Heart left ventricle (tissue), 16 donors: ENCODE results near the gene ABCA6. TPM values are rescaled to one million over a fixed set of nuclear protein-coding genes. Genes with fewer than 3 reads are reported as not detected.
A peak's percentile ranks its signal among the peaks of the same experiment; 100 is the strongest.

ENCODE experiments used
- ATAC-seq, 4 donors: fragments of 200-7000 bp; cut with Tn5 transposase; one replicate each; pipeline ENCODE4 v1.9.1; 2020 to 2022; ENCODE audit warnings: moderate library complexity in 4 of 4, mild to moderate bottlenecking in 3 of 4, moderate number of reproducible peaks in 1 of 4
- DNase-seq, 5 donors: peaks; one replicate each; pipeline ENCODE4 v3.0.0-alpha.2; 2020
- H3K27ac ChIP-seq, 12 donors: fragments of 200-600 bp; sonication (generic) in 4 of 12; one replicate each; pipeline versions ENCODE4 v1.5.0 to v1.8.0; 2016 to 2022; ENCODE audit warnings: mild to moderate bottlenecking in 2 of 12
- H3K27me3 ChIP-seq, 9 donors: fragments of 200-600 bp; sonication (generic) in 2 of 9; one replicate each; pipeline versions ENCODE4 v1.5.1 to v1.8.0; 2016 to 2022; ENCODE audit warnings: mild to moderate bottlenecking in 3 of 9
- H3K36me3 ChIP-seq, 9 donors: fragments of 200-600 bp; sonication (generic) in 2 of 9; one replicate each; pipeline versions ENCODE4 v1.5.0 to v1.8.0; 2018 to 2022; ENCODE audit warnings: mild to moderate bottlenecking in 2 of 9
- H3K4me1 ChIP-seq, 12 donors: fragments of 200-600 bp; sonication (generic) in 4 of 12; one replicate each; pipeline versions ENCODE4 v1.5.0 to v1.8.0; 2016 to 2022; ENCODE audit warnings: mild to moderate bottlenecking in 3 of 12
- H3K4me3 ChIP-seq, 12 donors: fragments of 200-600 bp; sonication (generic) in 4 of 12; one replicate each; pipeline versions ENCODE4 v1.5.0 to v1.8.0; 2017 to 2022; ENCODE audit warnings: mild to moderate bottlenecking in 9 of 12, moderate library complexity in 4 of 12
- H3K9me3 ChIP-seq, 12 donors: fragments of 200-600 bp; sonication (generic) in 4 of 12; one replicate each; pipeline versions ENCODE4 v1.5.0 to v1.8.0; 2016 to 2022; ENCODE audit warnings: mild to moderate bottlenecking in 1 of 12
- POLR2A ChIP-seq, 2 donors: fragments of 450-650 bp; IDR thresholded peaks; one replicate each; pipeline ENCODE4 v1.6.1; 2017; ENCODE audit warnings: antibody characterized with exemption in 2 of 2, mild to moderate bottlenecking in 2 of 2, moderate library complexity in 2 of 2
- WGBS, 4 donors: extraction: QIAGEN DNeasy Blood & Tissue Kit in 2 of 4; methylation state at CpG; one replicate each; pipeline versions ENCODE4 v1.1.5 to v1.1.7; 2013 to 2018; 5-methylcytosine and 5-hydroxymethylcytosine counted together
- intact Hi-C, 10 donors: fragments of 100-400 bp; cut with DNase I; formaldehyde crosslinking; loops; one replicate each; pipeline versions ENCODE4 v1.11.1 to v1.14.2; 2022
- polyA plus RNA-seq, 2 donors: library from polyadenylated mRNA; stranded (reverse); fragments of 200-250 nt; gene quantifications; one replicate each; pipeline ENCODE4 v1.2.3, GENCODE V29; 2013
- total RNA-seq, 9 donors: library from RNA; depleted of rRNA in 2 of 9; stranded (reverse); fragments of >200 nt in 2 of 9; fragmentation: NEBNext Ultra II Directional in 3 of 9; extraction: Animal tissue kit (Norgen Biotek cat#: 25700) in 3 of 9; gene quantifications; one replicate each; pipeline versions ENCODE4 v1.1.0 to v1.2.4, GENCODE V29; 2016 to 2023
- TF ChIP-seq, protein P1 (sequence below), 12 donors: fragments of 200-600 bp; sonication (generic) in 4 of 12; IDR thresholded peaks; one replicate each; pipeline versions ENCODE4 v1.5.0 to v1.8.0; 2018 to 2022; ENCODE audit warnings: antibody characterized with exemption in 12 of 12, mild to moderate bottlenecking in 5 of 12
- donor health status: ischemic (EF 13 %, LVEDD 7.1; RV severe dilation, severe dysfunction).
- donor health status: healthy with polysubstance abuse.
- donor health status: DM: no; HTN: yes; CAD: no.
- donor health status: DM: no; HTN: no; CAD: no.
- donor health status: ischemic (EF 25% LVEDD 6.9; RV normal size, moderate dysfunction).
- donor health status: ischemic (EF 25% LVEDD 5.7; RV mildly dilated, moderate dysfunction).
- donor health status: healthy.
- donor health status: DM: yes; HTN: yes; CAD: no.
- donor health status: ischemic (EF 35%, LVEDD 5.7; RV mildly dilated, moderate dysfunction).
- donor health status: nonischemic (EF 11% LVEDD 7.7; RV severe dilation, severe dysfunction).
- donor health status: DM: yes; HTN: yes; CAD: no.
- donor health status: PGD.
- donor health status: ischemic (EF 29% LVEDD 5.4; RV normal size, mild dysfunction).
- donor health status: nonischemic (EF 23%, LVEDD 6.1; RV moderate dilation, normal function).

Gene ABCA6
- total and polyA plus RNA-seq, 11 donors: 5.7 to 30.1 (median 18.0) TPM

DNA sequence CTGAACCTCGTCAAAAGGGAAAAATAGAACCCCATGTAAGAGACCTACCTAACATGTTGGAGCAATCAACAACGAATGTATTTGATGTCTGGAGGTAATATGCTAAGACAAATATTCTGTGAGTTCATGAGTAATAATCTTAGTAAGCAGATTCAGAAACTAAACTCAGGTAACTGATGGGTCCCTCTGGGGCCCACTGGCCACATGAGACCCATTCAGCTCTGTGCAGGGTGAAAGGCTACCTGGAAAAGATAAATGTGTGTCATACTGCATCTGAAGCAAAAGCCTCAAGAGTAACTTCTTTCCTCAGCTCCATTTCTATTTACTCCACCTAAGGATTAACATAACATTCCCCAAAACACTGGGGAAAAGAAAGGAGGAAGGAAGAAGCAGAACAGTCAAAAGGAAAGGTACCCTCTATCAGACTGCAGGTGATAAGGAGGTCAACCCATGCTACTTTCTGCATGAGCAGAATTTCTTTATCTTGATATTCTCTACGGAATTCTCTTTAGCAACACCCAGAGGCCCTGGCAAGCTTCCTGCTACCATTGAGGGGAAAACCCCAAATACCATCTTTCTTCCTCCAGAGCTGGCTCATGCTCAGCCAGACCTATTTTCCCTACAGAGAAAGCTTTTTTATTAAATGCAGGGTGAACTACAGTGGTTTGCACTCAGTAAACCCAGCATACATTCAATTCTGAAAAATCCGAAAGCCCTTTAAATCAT, 37.7 kb upstream of the ABCA6 start:
- Histone ChIP-seq H3K4me1 (peaks cover 0 to 25% (median 0%) of the 10 kb centered on the region in 12 donors), H3K9me3 (no peaks in the 10 kb centered on the region), H3K27ac (no peak overlapping the region), H3K27me3 (no peaks in the 10 kb centered on the region), H3K36me3 (peaks cover 0 to 61% (median 0%) of the 10 kb centered on the region in 9 donors), H3K4me3 (no peak overlapping the region)
- ATAC-seq (no peak), DNase-seq (no peak)
- TF ChIP-seq, protein P1, sequence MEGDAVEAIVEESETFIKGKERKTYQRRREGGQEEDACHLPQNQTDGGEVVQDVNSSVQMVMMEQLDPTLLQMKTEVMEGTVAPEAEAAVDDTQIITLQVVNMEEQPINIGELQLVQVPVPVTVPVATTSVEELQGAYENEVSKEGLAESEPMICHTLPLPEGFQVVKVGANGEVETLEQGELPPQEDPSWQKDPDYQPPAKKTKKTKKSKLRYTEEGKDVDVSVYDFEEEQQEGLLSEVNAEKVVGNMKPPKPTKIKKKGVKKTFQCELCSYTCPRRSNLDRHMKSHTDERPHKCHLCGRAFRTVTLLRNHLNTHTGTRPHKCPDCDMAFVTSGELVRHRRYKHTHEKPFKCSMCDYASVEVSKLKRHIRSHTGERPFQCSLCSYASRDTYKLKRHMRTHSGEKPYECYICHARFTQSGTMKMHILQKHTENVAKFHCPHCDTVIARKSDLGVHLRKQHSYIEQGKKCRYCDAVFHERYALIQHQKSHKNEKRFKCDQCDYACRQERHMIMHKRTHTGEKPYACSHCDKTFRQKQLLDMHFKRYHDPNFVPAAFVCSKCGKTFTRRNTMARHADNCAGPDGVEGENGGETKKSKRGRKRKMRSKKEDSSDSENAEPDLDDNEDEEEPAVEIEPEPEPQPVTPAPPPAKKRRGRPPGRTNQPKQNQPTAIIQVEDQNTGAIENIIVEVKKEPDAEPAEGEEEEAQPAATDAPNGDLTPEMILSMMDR (IDR thresholded peaks at IDR 0.05): no peak
- no peak for TF ChIP-seq POLR2A (IDR thresholded peaks at IDR 0.05)
- intact Hi-C loops: no loop called here
- 71 to 73% (median 72%) methylated on average over 4 of the region's 4 CpGs for WGBS, 4 donors

DNA sequence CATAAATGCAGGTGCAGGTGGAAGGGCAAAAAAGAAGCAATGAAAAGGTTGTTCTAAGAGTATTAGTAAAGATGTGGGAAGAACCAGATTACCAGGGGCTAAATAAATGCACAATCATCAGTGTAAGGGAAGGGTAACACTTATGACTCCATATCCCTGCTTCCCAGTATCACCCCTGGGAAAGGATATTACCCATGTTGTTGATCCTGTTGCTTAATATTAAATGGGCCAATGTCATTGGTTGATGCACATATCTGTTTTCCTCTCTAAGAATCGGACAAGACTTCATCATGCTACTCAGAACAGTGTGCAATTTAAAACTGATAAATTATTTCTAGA, 34.7 kb upstream of the ABCA6 start:
- DNase-seq (no peak), ATAC-seq (no peak)
- Histone ChIP-seq H3K27me3 (no peaks in the 10 kb centered on the region), H3K36me3 (peaks cover 0 to 65% (median 0%) of the 10 kb centered on the region in 9 donors), H3K27ac (peak overlapping the region in 1 of 12 donors; percentile 61), H3K9me3 (no peaks in the 10 kb centered on the region), H3K4me3 (no peak overlapping the region), H3K4me1 (peaks cover 0 to 32% (median 0%) of the 10 kb centered on the region in 12 donors)
- 83 to 93% (median 93%) methylated on average over 1 of the region's 1 CpG for WGBS, 4 donors
- intact Hi-C loops: no loop called here
- TF ChIP-seq POLR2A (IDR thresholded peaks at IDR 0.05): no peak
- TF ChIP-seq, protein P1 (IDR thresholded peaks at IDR 0.05): no peak

DNA sequence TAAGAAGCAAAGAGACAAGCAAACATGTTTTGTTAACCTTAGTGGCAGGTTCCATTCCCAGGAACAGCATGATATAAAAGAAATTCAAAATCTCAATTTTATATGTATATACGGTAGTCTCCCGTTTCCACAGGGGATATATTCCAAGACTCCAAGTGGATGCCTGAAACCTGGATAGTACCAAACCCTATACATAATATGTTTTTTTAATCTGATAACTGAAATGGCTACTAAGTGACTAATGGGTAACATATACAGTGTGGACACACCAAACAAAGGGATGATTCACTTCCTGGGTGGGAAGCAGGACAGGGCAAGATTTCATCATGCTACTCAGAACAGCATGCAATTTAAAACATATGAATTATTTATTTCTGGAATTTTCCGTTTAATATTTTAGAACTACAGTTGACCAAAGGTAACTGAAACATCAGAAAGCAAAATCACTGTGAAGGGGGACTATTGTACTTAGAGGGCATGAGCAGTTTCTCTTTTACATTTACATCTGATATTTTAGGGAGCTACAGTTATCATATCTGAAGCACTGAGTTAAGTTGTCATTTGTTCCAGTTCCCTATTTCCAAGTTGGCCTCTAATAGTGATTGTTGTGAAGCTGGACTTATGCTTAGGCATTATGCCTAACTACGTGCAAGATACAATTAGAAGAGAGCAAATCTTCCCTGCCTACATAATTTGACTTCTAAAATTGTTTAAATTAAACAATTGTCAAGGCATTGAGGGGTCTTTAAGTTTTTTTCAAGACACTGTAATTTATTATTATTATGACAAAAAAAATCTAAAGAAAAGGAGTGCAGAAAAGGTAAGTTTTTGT, 34.1 kb upstream of the ABCA6 start:
- Histone ChIP-seq H3K27me3 (no peaks in the 10 kb centered on the region), H3K27ac (peak overlapping the region in 1 of 12 donors; percentile 61), H3K9me3 (no peaks in the 10 kb centered on the region), H3K4me3 (no peak overlapping the region), H3K36me3 (peaks cover 0 to 61% (median 0%) of the 10 kb centered on the region in 9 donors), H3K4me1 (peaks cover 0 to 32% (median 0%) of the 10 kb centered on the region in 12 donors)
- DNase-seq: no peak
- WGBS, 4 donors: 83 to 86% (median 84%) methylated on average over 4 of the region's 4 CpGs
- ATAC-seq: peak in 2 of 4 donors; percentile 57 to 74
- intact Hi-C loops: no loop called here
- TF ChIP-seq POLR2A (IDR thresholded peaks at IDR 0.05): no peak

DNA sequence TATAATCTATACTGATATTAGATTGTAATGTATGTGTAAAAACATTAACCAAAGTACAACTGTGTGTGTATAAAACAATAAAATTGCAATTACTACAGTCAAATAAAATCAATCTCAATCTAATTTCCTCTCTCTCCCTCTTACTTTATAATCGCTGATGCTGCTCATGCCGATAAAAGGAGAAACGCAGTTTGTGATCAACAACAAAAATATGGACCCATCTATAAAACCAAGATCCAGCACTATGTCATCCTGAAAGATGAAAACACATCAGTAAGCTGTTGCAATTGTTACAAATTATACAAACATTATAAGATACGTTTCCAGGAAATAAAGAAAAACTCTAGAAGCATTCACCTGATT, 33.5 kb upstream of the ABCA6 start:
- DNase-seq (no peak), ATAC-seq (no peak)
- no peak for TF ChIP-seq POLR2A (IDR thresholded peaks at IDR 0.05)
- TF ChIP-seq, protein P1 (IDR thresholded peaks at IDR 0.05): no peak
- peaks cover 0 to 60% (median 0%) of the 10 kb centered on the region in 9 donors for H3K36me3 ChIP-seq
- H3K9me3 ChIP-seq: no peaks in the 10 kb centered on the region
- no peak overlapping the region for H3K4me3 ChIP-seq
- 88 to 93% (median 90%) methylated on average over 4 of the region's 4 CpGs for WGBS, 4 donors
- H3K27me3 ChIP-seq: no peaks in the 10 kb centered on the region
- H3K4me1 ChIP-seq: peaks cover 0 to 32% (median 0%) of the 10 kb centered on the region in 12 donors
- intact Hi-C loops: no loop called here
- H3K27ac ChIP-seq: peak overlapping the region in 1 of 12 donors; percentile 61
